Measurements from ENCODE around the gene TAF4B.
"Not testable (repeated sequence)": the region's sequence is repeated elsewhere in the genome, so short reads cannot be mapped to it uniquely, and the experiment has no call there.

- not testable (repeated sequence) for TF ChIP-seq CTCF (conservative IDR thresholded peaks at IDR 0.05 in 1 of 2, IDR thresholded peaks at IDR 0.05 in 1 of 2; ENCODE audit: low read depth in 1 of 2, low read length in 2 of 2); EZH2 (IDR thresholded peaks at IDR 0.05; ENCODE audit: low read length, missing control alignments)
Measured at GRCh38 chr18:26437634-26438033, 211.4 kb downstream of the TAF4B start.
